Rectal smooth muscle tissue (tissue), 1 donor: Measurements from ENCODE around the gene ZFR.
"Not testable (repeated sequence)": the region's sequence is repeated elsewhere in the genome, so short reads cannot be mapped to it uniquely, and the experiment has no call there.

Experiments
- H3K27ac ChIP-seq: one replicate; pipeline ENCODE4 v1.7.0; 2013; ENCODE audit warnings: low read depth, low read length, inconsistent platforms
- H3K27me3 ChIP-seq: one replicate; pipeline ENCODE4 v1.7.0; 2013; ENCODE audit warnings: low read length; ENCODE audit not compliant: control insufficient read depth, insufficient read depth
- H3K36me3 ChIP-seq: one replicate; pipeline ENCODE4 v1.7.0; 2013; ENCODE audit warnings: low read length; ENCODE audit not compliant: control insufficient read depth, insufficient read depth
- H3K4me1 ChIP-seq: one replicate; pipeline ENCODE4 v1.7.0; 2013; ENCODE audit warnings: low read length; ENCODE audit not compliant: control insufficient read depth, insufficient read depth
- H3K4me3 ChIP-seq: one replicate; pipeline ENCODE4 v1.7.0; 2013; ENCODE audit warnings: low read length
- H3K9ac ChIP-seq: one replicate; pipeline ENCODE4 v1.7.0; 2013; ENCODE audit warnings: low read length

ZFR gene

DNA sequence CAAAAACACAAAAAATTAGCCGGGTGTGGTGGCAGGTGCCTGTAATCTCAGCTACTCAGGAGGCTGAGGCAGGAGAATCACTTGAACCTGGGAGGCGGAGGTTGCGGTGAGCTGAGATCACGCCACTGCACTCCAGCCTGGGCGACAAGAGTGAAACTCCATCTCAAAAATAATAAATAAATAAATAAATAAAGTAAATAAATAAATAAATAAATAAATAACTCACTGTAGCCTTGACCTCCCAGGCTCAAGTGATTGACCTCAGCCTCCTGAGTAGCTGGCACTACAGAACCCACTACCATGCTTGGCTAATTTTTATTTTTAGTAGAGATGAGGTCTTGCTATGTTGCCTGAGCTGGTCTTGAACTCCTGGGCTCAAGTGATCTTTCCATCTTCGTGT lies 77.3 kb downstream of the ZFR start:
- not testable (repeated sequence) for H3K36me3 ChIP-seq, H3K27me3 ChIP-seq, H3K27ac ChIP-seq, H3K9ac ChIP-seq, H3K4me1 ChIP-seq, H3K4me3 ChIP-seq

- Histone ChIP-seq H3K9ac (no peak overlapping the region), H3K4me1 (no peaks in the 10 kb centered on the region), H3K27me3 (no peaks in the 10 kb centered on the region), H3K4me3 (no peak overlapping the region), H3K36me3 (peaks cover 4% of the 10 kb centered on the region), H3K27ac (no peak overlapping the region)
Measured at GRCh38 chr5:32365623-32366022, 78.9 kb downstream of the ZFR start.

- H3K9ac ChIP-seq = no peak overlapping the region
- H3K4me3 ChIP-seq = no peak overlapping the region
- peaks cover 4% of the 10 kb centered on the region for H3K36me3 ChIP-seq
- H3K27ac ChIP-seq = no peak overlapping the region
- H3K27me3 ChIP-seq = no peaks in the 10 kb centered on the region
- H3K4me1 ChIP-seq = no peaks in the 10 kb centered on the region
Measured at GRCh38 chr5:32363030-32363429, 81.5 kb downstream of the ZFR start.

DNA sequence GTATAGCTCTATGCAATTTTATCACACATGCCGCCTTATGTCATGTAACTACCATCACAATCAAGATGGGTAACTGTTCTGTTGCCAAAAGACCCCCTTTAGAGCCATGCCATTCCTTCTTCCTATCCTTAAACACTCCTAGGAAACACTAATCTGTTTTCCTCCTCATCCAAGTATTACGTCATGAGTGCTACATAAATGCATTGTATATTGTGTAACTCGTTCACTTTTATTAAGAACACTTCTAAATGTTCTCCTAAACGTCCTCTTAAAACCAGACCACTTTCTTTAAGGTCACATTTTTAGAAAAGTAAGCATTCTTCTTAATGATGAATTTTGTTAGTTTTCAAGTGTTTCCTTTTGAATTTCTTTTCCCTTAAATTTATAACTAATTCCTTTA lies 82.0 kb downstream of the ZFR start:
- peaks cover 4% of the 10 kb centered on the region for H3K36me3 ChIP-seq

GRCh38 chr5:32360906-32361305 lies 83.6 kb downstream of the ZFR start:
- Histone ChIP-seq H3K27me3 (no peaks in the 10 kb centered on the region), H3K4me1 (no peaks in the 10 kb centered on the region), H3K4me3 (no peak overlapping the region), H3K9ac (no peak overlapping the region), H3K36me3 (peaks cover 4% of the 10 kb centered on the region), H3K27ac (no peak overlapping the region)

More for the DNA sequence above, 82.0 kb downstream of the ZFR start:
- no peak overlapping the region for H3K27ac ChIP-seq
- no peak overlapping the region for H3K9ac ChIP-seq
- no peaks in the 10 kb centered on the region for H3K27me3 ChIP-seq
- H3K4me1 ChIP-seq = no peaks in the 10 kb centered on the region
- no peak overlapping the region for H3K4me3 ChIP-seq

DNA sequence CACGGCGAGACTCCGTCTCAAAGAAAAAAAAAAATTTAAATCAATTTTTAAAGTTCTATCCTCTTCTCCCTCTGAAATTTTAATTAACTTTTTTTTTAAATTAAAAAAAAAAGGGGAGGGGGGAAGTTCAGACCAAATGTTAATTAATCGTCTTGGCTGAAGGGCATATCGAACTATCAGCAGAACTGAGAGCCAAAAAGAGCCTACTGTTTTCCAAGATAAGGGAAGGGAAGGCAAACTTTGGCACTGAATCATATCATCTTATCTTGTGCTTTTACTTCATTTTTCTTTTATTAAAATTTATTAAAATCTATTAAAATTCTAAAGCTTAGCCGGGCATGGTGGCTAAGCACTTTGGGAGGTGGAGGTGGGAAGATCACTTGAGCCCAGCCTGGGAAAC lies 85.9 kb downstream of the ZFR start:
- Histone ChIP-seq H3K9ac (no peak overlapping the region), H3K4me3 (no peak overlapping the region), H3K27ac (no peak overlapping the region), H3K36me3 (peaks cover 4% of the 10 kb centered on the region), H3K27me3 (no peaks in the 10 kb centered on the region), H3K4me1 (no peaks in the 10 kb centered on the region)

DNA sequence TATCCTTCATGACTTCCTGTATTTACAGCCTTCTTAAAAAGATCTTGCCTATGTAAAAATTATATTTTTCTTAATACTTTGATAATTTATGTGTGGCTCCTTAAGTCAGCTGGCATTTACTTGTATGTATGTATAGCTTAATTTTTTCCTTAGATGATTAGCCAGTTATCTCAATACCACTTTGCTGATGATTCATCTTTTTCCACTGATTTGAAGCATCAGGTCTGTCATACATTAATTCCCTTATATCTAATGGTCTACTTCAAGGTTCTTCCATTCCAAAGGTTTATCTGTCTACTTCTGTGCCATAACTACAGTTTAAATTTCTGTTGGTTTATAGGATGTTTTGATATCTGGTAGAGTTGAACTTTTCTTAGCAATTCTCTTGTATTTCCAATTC lies 86.9 kb downstream of the ZFR start:
- no peaks in the 10 kb centered on the region for H3K27me3 ChIP-seq
- no peak overlapping the region for H3K27ac ChIP-seq
- peaks cover 4% of the 10 kb centered on the region for H3K36me3 ChIP-seq
- H3K9ac ChIP-seq = no peak overlapping the region
- H3K4me1 ChIP-seq = no peaks in the 10 kb centered on the region
- no peak overlapping the region for H3K4me3 ChIP-seq

DNA sequence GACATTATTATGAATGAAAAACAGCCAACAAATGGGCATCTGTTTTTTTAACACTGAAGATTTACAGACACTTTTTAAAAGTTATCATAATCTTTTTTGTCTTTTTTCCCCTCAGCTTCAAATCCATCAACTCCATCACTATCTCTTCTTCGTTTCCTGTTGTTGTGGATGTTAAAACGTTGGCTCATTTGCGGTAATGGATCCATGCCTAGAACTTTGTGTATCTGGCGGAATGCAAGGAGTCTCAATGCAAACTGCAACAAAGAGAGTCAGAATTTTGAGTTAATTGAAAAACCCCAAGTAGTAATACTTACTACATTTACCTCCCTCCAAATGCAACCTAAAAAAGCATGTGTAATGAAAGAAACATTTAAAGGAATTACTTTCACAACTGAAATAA lies 88.9 kb downstream of the ZFR start:
- H3K27ac ChIP-seq = no peak overlapping the region
- H3K9ac ChIP-seq = no peak overlapping the region
- H3K4me3 ChIP-seq = no peak overlapping the region
- no peaks in the 10 kb centered on the region for H3K27me3 ChIP-seq
- H3K4me1 ChIP-seq = no peaks in the 10 kb centered on the region
- H3K36me3 ChIP-seq = no peaks in the 10 kb centered on the region

- Histone ChIP-seq H3K36me3 (no peaks in the 10 kb centered on the region), H3K9ac (no peak overlapping the region)
Measured at GRCh38 chr5:32353420-32353819, 91.1 kb downstream of the ZFR start.

DNA sequence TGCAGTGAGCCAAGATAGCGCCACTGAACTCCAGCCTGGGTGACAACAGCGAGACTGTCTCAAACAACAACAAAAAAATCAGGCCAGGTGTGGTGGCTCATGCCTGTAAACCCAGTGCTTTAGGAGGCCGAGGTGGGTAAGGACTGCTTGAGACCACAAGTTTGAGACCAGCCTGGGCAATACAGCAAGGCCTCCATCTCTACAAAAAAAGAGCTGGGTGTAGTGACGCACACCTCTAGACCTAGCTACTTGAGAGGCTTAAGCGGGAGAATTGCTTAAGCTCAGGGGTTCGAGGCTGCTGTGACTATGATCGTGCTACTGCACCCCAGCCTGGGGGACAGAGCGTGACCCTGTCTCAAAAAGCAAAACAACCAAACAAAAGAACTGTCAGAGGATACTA lies 91.9 kb downstream of the ZFR start:
- no peak overlapping the region for H3K4me3 ChIP-seq
- no peak overlapping the region for H3K27ac ChIP-seq
- no peak overlapping the region for H3K9ac ChIP-seq

More at GRCh38 chr5:32353420-32353819, 91.1 kb downstream of the ZFR start:
- no peak overlapping the region for H3K4me3 ChIP-seq
- no peaks in the 10 kb centered on the region for H3K27me3 ChIP-seq
- no peak overlapping the region for H3K27ac ChIP-seq
- H3K4me1 ChIP-seq = no peaks in the 10 kb centered on the region

GRCh38 chr5:32346869-32347268 lies 97.7 kb downstream of the ZFR start:
- no peaks in the 10 kb centered on the region for H3K27me3 ChIP-seq
- no peak overlapping the region for H3K9ac ChIP-seq
- no peak overlapping the region for H3K27ac ChIP-seq
- no peaks in the 10 kb centered on the region for H3K4me1 ChIP-seq
- H3K36me3 ChIP-seq = no peaks in the 10 kb centered on the region
- no peak overlapping the region for H3K4me3 ChIP-seq

More for the DNA sequence above, 91.9 kb downstream of the ZFR start:
- no peaks in the 10 kb centered on the region for H3K27me3 ChIP-seq
- H3K4me1 ChIP-seq = no peaks in the 10 kb centered on the region
- H3K36me3 ChIP-seq = no peaks in the 10 kb centered on the region

DNA sequence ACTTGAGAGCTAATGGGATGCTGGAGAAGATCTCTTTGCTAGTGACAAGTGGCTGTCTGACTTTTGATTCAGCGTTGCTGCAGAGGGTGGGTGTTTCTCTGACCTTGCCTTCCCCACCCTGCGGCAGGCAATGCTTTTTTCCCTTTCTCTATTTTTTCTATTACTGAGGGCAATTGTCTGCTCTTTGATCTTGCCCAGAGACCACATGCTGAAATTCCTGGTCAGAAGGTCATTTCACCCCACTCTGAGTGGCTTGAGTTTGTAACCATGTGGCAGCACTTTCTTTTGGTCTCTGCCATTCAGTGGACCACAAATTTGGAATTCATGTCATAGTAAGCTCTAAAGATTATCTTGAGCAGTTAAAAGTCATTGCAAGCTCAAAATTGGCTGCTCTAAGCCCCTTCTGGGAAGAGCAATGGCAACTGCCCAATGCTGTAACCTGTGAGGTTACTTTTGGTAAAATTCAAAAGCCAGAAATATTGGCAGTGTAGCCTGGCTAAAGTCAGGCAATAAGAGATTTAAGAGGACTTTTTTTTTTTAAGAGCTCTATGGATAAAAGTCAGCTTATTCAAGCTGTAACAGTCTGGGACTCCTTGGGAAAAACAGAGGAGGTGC lies 101.4 kb downstream of the ZFR start:
- Histone ChIP-seq H3K4me1 (no peaks in the 10 kb centered on the region), H3K27me3 (no peaks in the 10 kb centered on the region), H3K27ac (no peak overlapping the region), H3K36me3 (no peaks in the 10 kb centered on the region), H3K4me3 (no peak overlapping the region), H3K9ac (no peak overlapping the region)

- Histone ChIP-seq H3K36me3 (no peaks in the 10 kb centered on the region), H3K9ac (no peak overlapping the region), H3K27me3 (no peaks in the 10 kb centered on the region), H3K4me1 (no peaks in the 10 kb centered on the region), H3K4me3 (no peak overlapping the region), H3K27ac (no peak overlapping the region)
Measured at GRCh38 chr5:32342656-32343055, 101.9 kb downstream of the ZFR start.
